ENCODE measurements around the gene CARD14.

DNA sequence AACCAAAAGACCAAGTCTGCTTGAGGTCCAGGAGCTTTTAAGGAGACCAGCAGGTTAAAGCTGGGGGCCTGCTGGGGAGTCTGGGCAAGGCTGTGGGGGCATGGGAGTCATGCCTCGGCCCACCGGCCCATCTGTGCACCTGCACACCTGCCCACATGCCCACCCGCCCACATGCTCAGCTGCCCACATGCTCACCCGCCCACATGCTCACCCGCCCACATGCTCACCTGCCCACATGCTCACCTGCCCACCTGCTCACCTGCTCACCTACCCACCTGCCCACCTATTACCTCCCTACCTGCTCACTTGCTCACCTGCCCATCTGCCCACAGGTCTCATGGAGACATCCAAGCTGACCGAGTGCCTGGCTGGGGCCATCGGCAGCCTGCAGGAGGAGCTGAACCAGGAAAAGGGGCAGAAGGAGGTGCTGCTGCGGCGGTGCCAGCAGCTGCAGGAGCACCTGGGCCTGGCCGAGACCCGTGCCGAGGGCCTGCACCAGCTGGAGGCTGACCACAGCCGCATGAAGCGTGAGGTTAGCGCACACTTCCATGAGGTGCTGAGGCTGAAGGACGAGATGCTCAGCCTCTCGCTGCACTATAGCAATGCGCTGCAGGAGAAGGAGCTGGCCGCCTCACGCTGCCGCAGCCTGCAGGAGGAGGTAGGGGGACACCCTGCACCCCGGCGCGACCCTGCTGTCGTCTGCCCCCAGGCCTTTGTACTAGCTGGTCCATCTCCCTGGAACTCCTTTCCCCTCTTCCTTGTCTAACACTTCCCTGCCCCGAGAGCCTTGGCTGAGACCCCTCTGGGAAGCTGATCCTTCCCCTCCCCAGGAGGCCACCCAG, 14.0 kb downstream of the CARD14 start:
- TF ChIP-seq, protein P1, sequence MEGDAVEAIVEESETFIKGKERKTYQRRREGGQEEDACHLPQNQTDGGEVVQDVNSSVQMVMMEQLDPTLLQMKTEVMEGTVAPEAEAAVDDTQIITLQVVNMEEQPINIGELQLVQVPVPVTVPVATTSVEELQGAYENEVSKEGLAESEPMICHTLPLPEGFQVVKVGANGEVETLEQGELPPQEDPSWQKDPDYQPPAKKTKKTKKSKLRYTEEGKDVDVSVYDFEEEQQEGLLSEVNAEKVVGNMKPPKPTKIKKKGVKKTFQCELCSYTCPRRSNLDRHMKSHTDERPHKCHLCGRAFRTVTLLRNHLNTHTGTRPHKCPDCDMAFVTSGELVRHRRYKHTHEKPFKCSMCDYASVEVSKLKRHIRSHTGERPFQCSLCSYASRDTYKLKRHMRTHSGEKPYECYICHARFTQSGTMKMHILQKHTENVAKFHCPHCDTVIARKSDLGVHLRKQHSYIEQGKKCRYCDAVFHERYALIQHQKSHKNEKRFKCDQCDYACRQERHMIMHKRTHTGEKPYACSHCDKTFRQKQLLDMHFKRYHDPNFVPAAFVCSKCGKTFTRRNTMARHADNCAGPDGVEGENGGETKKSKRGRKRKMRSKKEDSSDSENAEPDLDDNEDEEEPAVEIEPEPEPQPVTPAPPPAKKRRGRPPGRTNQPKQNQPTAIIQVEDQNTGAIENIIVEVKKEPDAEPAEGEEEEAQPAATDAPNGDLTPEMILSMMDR (conservative IDR thresholded peaks at IDR 0.05; ENCODE audit: low read length), result no peak
- no peak for TF ChIP-seq EZH2phosphoT487 (IDR thresholded peaks at IDR 0.05; ENCODE audit: borderline replicate concordance)
